Measurements from ENCODE around the gene GPR75.

The GPR75 gene

GRCh38 chr2:53811601-53812000 lies 48.2 kb downstream of the GPR75 start:
- DNase-seq (ENCODE audit: low read depth in 2 of 2, low spot score in 1 of 2) = no peak
